IPS-18c (cell line): Measurements from ENCODE around the gene SEPTIN10.
"Not testable (repeated sequence)": the region's sequence is repeated elsewhere in the genome, so short reads cannot be mapped to it uniquely, and the experiment has no call there.

Source experiments
- H3K4me3 ChIP-seq: 2 replicates; pipeline ENCODE4 v1.7.0; 2013; ENCODE audit warnings: low read depth, mild to moderate bottlenecking, low read length, moderate library complexity; ENCODE audit not compliant: insufficient read depth
- H3K9me3 ChIP-seq: one replicate; pipeline ENCODE4 v1.6.1; 2013; ENCODE audit warnings: mild to moderate bottlenecking, low read length, moderate library complexity; ENCODE audit not compliant: control insufficient read depth, insufficient read depth

Gene SEPTIN10

GRCh38 chr2:109536556-109536955 is 77.2 kb downstream of the SEPTIN10 start:
- H3K4me3 ChIP-seq, H3K9me3 ChIP-seq: not testable (repeated sequence)

GRCh38 chr2:109535217-109535946 is 78.4 kb downstream of the SEPTIN10 start:
- Histone ChIP-seq H3K9me3 (peaks cover 2% of the 10 kb centered on the region), H3K4me3 (no peak overlapping the region)

GRCh38 chr2:109533823-109534222 is 79.9 kb downstream of the SEPTIN10 start:
- no peak overlapping the region for H3K4me3 ChIP-seq
- H3K9me3 ChIP-seq = peaks cover 2% of the 10 kb centered on the region

GRCh38 chr2:109532728-109533076 is 81.1 kb downstream of the SEPTIN10 start:
- peaks cover 2% of the 10 kb centered on the region for H3K9me3 ChIP-seq
- H3K4me3 ChIP-seq = no peak overlapping the region

- peaks cover 2% of the 10 kb centered on the region for H3K9me3 ChIP-seq
- H3K4me3 ChIP-seq = no peak overlapping the region
Observed at GRCh38 chr2:109531896-109532727, 81.7 kb downstream of the SEPTIN10 start.

GRCh38 chr2:109531221-109531620 is 82.5 kb downstream of the SEPTIN10 start:
- H3K4me3 ChIP-seq = no peak overlapping the region
- H3K9me3 ChIP-seq = peaks cover 2% of the 10 kb centered on the region

GRCh38 chr2:109530712-109531111 is 83.1 kb downstream of the SEPTIN10 start:
- H3K4me3 ChIP-seq = no peak overlapping the region
- no peaks in the 10 kb centered on the region for H3K9me3 ChIP-seq

- Histone ChIP-seq H3K9me3 (no peaks in the 10 kb centered on the region), H3K4me3 (no peak overlapping the region)
Observed at GRCh38 chr2:109529532-109530449, 84.0 kb downstream of the SEPTIN10 start.

- Histone ChIP-seq H3K4me3 (no peak overlapping the region), H3K9me3 (no peaks in the 10 kb centered on the region)
Observed at GRCh38 chr2:109528811-109529501, 84.8 kb downstream of the SEPTIN10 start.

- Histone ChIP-seq H3K9me3 (no peaks in the 10 kb centered on the region), H3K4me3 (no peak overlapping the region)
Observed at GRCh38 chr2:109527846-109528705, 85.7 kb downstream of the SEPTIN10 start.

GRCh38 chr2:109527079-109527478 is 86.7 kb downstream of the SEPTIN10 start:
- Histone ChIP-seq H3K9me3 (peaks cover 2% of the 10 kb centered on the region), H3K4me3 (no peak overlapping the region)

GRCh38 chr2:109526442-109526970 is 87.3 kb downstream of the SEPTIN10 start:
- peaks cover 2% of the 10 kb centered on the region for H3K9me3 ChIP-seq
- H3K4me3 ChIP-seq = no peak overlapping the region

GRCh38 chr2:109525836-109526235 is 87.9 kb downstream of the SEPTIN10 start:
- H3K4me3 ChIP-seq = no peak overlapping the region

GRCh38 chr2:109523536-109524361 is 90.0 kb downstream of the SEPTIN10 start:
- H3K4me3 ChIP-seq = no peak overlapping the region
- peaks cover 2% of the 10 kb centered on the region for H3K9me3 ChIP-seq

More at GRCh38 chr2:109525836-109526235, 87.9 kb downstream of the SEPTIN10 start:
- peaks cover 2% of the 10 kb centered on the region for H3K9me3 ChIP-seq

GRCh38 chr2:109523121-109523520 is 90.6 kb downstream of the SEPTIN10 start:
- Histone ChIP-seq H3K9me3 (peaks cover 2% of the 10 kb centered on the region), H3K4me3 (no peak overlapping the region)
